MM.1S (cell line): ENCODE results near the gene SRPK3.
"Not testable (repeated sequence)": the region's sequence is repeated elsewhere in the genome, so short reads cannot be mapped to it uniquely, and the experiment has no call there.

Experiments used
- DNase-seq: peaks from one replicate; pipeline ENCODE4 v3.0.0-alpha.2; 2015
- H2AFZ ChIP-seq: fragments of 300-600 bp; sonication (generic); 2 replicates; pipeline ENCODE4 v1.6.0; 2016; ENCODE audit warnings: antibody characterized with exemption, low read length
- H3F3A ChIP-seq: fragments of 300-600 bp; sonication (generic); 2 replicates; pipeline ENCODE4 v1.6.1; 2016; ENCODE audit warnings: mild to moderate bottlenecking, antibody characterized with exemption, low read length, moderate library complexity, mixed read lengths; ENCODE audit not compliant: insufficient read depth
- H3K27ac ChIP-seq: fragments of 300-600 bp; sonication (generic); 2 replicates; pipeline ENCODE4 v1.5.1; 2016; ENCODE audit warnings: mild to moderate bottlenecking, low read length
- H3K27me3 ChIP-seq: fragments of 300-600 bp; sonication (generic); replicated peaks from 2 replicates; pipeline ENCODE4 v1.6.0; 2016; ENCODE audit warnings: low read length; ENCODE audit not compliant: insufficient read depth
- H3K36me3 ChIP-seq: fragments of 300-600 bp; sonication (generic); replicated peaks from 2 replicates; pipeline ENCODE4 v1.6.1; 2016; ENCODE audit warnings: mild to moderate bottlenecking, low read length, mixed read lengths; ENCODE audit not compliant: insufficient read depth
- H3K4me1 ChIP-seq: fragments of 300-600 bp; sonication (generic); 2 replicates; pipeline ENCODE4 v1.6.1; 2016; ENCODE audit warnings: low read length, mixed read lengths
- H3K4me2 ChIP-seq: fragments of 300-600 bp; sonication (generic); 2 replicates; pipeline ENCODE4 v1.6.0; 2016; ENCODE audit warnings: low read depth, low read length
- H3K4me3 ChIP-seq: fragments of 300-600 bp; sonication (generic); 2 replicates; pipeline ENCODE4 v1.5.1; 2016; ENCODE audit warnings: low read length, mixed read lengths
- H3K79me2 ChIP-seq: fragments of 300-600 bp; sonication (generic); 2 replicates; pipeline ENCODE4 v1.6.1; 2016; ENCODE audit warnings: mixed run types, low read length, mixed read lengths
- H3K9ac ChIP-seq: fragments of 300-600 bp; sonication (generic); 2 replicates; pipeline ENCODE4 v1.6.1; 2016; ENCODE audit warnings: low read length, mixed read lengths
- H3K9me2 ChIP-seq: fragments of 300-600 bp; sonication (generic); replicated peaks from 2 replicates; pipeline ENCODE4 v1.6.1; 2016; ENCODE audit warnings: mild to moderate bottlenecking, low read length, mixed read lengths; ENCODE audit not compliant: insufficient read depth
- H3K9me3 ChIP-seq: fragments of 300-600 bp; sonication (generic); replicated peaks from 2 replicates; pipeline ENCODE4 v1.6.1; 2016; ENCODE audit warnings: mild to moderate bottlenecking, low read length, mixed read lengths; ENCODE audit not compliant: insufficient read depth
- H4K20me1 ChIP-seq: fragments of 300-600 bp; sonication (generic); 2 replicates; pipeline ENCODE4 v1.6.1; 2016; ENCODE audit warnings: mild to moderate bottlenecking, low read length, moderate library complexity, mixed read lengths; ENCODE audit not compliant: insufficient read depth
- EZH2 ChIP-seq: fragments of 300-600 bp; sonication (generic); optimal IDR thresholded peaks from 2 replicates; pipeline ENCODE3; 2017; ENCODE audit warnings: low read depth, mild to moderate bottlenecking, antibody characterized with exemption, low read length, mixed read lengths
- EZH2phosphoT487 ChIP-seq: fragments of 300-600 bp; sonication (generic); IDR thresholded peaks from 2 replicates; pipeline ENCODE4 v1.6.1; 2018; ENCODE audit warnings: antibody characterized with exemption, low read length
- TF ChIP-seq, protein P1 (sequence below): fragments of 300-600 bp; sonication (generic); IDR thresholded peaks from 2 replicates; pipeline ENCODE4 v1.5.1; 2016; ENCODE audit warnings: antibody characterized with exemption, low read length, mixed read lengths

SRPK3 gene

DNA sequence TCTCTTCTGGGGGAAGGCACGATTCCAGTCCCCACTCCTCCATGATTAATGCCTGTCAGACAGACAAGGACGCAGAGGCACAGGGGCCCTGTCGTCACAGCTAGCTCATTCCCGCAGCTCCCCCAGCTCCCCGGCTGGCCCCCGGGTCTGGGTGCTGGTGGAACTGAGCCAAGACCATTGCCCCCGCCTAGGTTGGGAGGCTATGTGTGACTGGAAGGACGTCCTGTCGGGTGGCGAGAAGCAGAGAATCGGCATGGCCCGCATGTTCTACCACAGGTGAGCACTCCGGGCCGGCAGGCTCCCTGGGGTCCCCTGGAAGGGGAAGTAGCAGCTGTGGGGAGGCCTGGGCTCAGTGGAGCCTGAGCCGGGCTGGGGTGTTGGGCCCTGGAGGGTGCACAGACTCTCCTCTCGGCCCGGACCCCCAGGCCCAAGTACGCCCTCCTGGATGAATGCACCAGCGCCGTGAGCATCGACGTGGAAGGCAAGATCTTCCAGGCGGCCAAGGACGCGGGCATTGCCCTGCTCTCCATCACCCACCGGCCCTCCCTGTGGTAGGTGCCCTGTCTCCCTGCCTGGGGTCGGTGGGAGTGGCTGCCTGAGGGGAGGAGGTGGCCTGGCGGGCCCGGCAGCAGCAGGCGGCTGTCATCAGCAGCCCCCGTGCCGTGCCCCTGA lies 37.9 kb upstream of the SRPK3 start:
- not testable (repeated sequence) for H3K27me3 ChIP-seq, H3K79me2 ChIP-seq, H2AFZ ChIP-seq, H3K36me3 ChIP-seq, H3K4me1 ChIP-seq, H4K20me1 ChIP-seq, H3K4me3 ChIP-seq, H3F3A ChIP-seq, H3K4me2 ChIP-seq, H3K9me2 ChIP-seq, H3K9ac ChIP-seq, DNase-seq, H3K9me3 ChIP-seq, H3K27ac ChIP-seq

- not testable (repeated sequence) for H3K9ac ChIP-seq, H3K36me3 ChIP-seq, H3K27me3 ChIP-seq, H3K79me2 ChIP-seq, H3K4me3 ChIP-seq, DNase-seq, H3F3A ChIP-seq, H3K4me2 ChIP-seq, H3K27ac ChIP-seq, H4K20me1 ChIP-seq, H3K4me1 ChIP-seq, H2AFZ ChIP-seq, H3K9me2 ChIP-seq, H3K9me3 ChIP-seq
Measured at GRCh38 chrX:153743468-153744209, 37.2 kb upstream of the SRPK3 start.

GRCh38 chrX:153744210-153745066 lies 36.4 kb upstream of the SRPK3 start:
- no peak for TF ChIP-seq EZH2phosphoT487
- TF ChIP-seq EZH2: no peak
- TF ChIP-seq, protein P1, sequence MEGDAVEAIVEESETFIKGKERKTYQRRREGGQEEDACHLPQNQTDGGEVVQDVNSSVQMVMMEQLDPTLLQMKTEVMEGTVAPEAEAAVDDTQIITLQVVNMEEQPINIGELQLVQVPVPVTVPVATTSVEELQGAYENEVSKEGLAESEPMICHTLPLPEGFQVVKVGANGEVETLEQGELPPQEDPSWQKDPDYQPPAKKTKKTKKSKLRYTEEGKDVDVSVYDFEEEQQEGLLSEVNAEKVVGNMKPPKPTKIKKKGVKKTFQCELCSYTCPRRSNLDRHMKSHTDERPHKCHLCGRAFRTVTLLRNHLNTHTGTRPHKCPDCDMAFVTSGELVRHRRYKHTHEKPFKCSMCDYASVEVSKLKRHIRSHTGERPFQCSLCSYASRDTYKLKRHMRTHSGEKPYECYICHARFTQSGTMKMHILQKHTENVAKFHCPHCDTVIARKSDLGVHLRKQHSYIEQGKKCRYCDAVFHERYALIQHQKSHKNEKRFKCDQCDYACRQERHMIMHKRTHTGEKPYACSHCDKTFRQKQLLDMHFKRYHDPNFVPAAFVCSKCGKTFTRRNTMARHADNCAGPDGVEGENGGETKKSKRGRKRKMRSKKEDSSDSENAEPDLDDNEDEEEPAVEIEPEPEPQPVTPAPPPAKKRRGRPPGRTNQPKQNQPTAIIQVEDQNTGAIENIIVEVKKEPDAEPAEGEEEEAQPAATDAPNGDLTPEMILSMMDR: no peak
- H4K20me1 ChIP-seq: no peaks in the 10 kb centered on the region
- H3K27me3 ChIP-seq: no peaks in the 10 kb centered on the region
- H3K9ac ChIP-seq: no peak overlapping the region
- H3K27ac ChIP-seq: no peak overlapping the region
- no peaks in the 10 kb centered on the region for H3K9me3 ChIP-seq
- no peaks in the 10 kb centered on the region for H3F3A ChIP-seq
- H3K4me1 ChIP-seq: no peaks in the 10 kb centered on the region
- no peak overlapping the region for H2AFZ ChIP-seq
- H3K36me3 ChIP-seq: no peaks in the 10 kb centered on the region
- H3K79me2 ChIP-seq: no peaks in the 10 kb centered on the region
- H3K9me2 ChIP-seq: no peaks in the 10 kb centered on the region
- DNase-seq: no peak
- no peak overlapping the region for H3K4me3 ChIP-seq
- H3K4me2 ChIP-seq: no peak overlapping the region

DNA sequence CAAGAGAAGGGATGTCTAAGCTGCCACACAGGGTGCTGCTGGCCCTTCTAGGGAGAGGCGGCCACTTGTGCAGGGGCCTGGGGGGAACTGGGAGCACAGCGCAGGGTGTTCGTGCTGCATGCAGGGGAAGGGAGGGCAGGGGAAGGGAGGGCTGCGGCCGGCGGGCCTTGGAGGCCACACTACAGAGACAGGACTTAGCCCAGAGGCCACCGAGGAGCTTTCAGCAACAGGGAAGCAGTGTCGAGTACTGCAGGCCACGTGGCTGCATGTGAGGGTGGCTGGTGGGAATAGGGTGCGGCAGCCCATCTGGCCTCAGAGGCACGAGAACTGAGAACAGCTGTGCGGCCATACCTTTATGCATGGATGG lies 35.8 kb upstream of the SRPK3 start:
- not testable (repeated sequence) for H3K36me3 ChIP-seq, H3K9ac ChIP-seq, H3K4me1 ChIP-seq, DNase-seq, H2AFZ ChIP-seq, H3K4me2 ChIP-seq, H3K27me3 ChIP-seq, H3K4me3 ChIP-seq, H3F3A ChIP-seq, H4K20me1 ChIP-seq, H3K9me3 ChIP-seq, H3K9me2 ChIP-seq, H3K79me2 ChIP-seq, H3K27ac ChIP-seq
